ENCODE data around the gene GRID2IP.

The GRID2IP gene

GRCh38 chr7:6536262-6537260, 14.7 kb downstream of the GRID2IP start:
- TF ChIP-seq GATA2 (IDR thresholded peaks at IDR 0.05; ENCODE audit: low read depth, low read length) (no peak), GATA3 (IDR thresholded peaks at IDR 0.05; ENCODE audit: low read depth, low read length) (no peak)

GRCh38 chr7:6533893-6534495, 17.3 kb downstream of the GRID2IP start:
- TF ChIP-seq GATA3 (IDR thresholded peaks at IDR 0.05; ENCODE audit: low read depth, low read length) (no peak), GATA2 (IDR thresholded peaks at IDR 0.05; ENCODE audit: low read depth, low read length) (no peak)

- no peak for TF ChIP-seq GATA2 (IDR thresholded peaks at IDR 0.05; ENCODE audit: low read depth, low read length)
- no peak for TF ChIP-seq GATA3 (IDR thresholded peaks at IDR 0.05; ENCODE audit: low read depth, low read length)
Measured at GRCh38 chr7:6532516-6532915, 18.7 kb downstream of the GRID2IP start.

GRCh38 chr7:6531492-6532279, 19.6 kb downstream of the GRID2IP start:
- TF ChIP-seq GATA3 (IDR thresholded peaks at IDR 0.05; ENCODE audit: low read depth, low read length) (no peak), GATA2 (IDR thresholded peaks at IDR 0.05; ENCODE audit: low read depth, low read length) (no peak)

GRCh38 chr7:6530626-6531491, 20.4 kb downstream of the GRID2IP start:
- TF ChIP-seq GATA2 (IDR thresholded peaks at IDR 0.05; ENCODE audit: low read depth, low read length) (no peak), GATA3 (IDR thresholded peaks at IDR 0.05; ENCODE audit: low read depth, low read length) (no peak)

- no peak for TF ChIP-seq GATA3 (IDR thresholded peaks at IDR 0.05; ENCODE audit: low read depth, low read length)
- no peak for TF ChIP-seq GATA2 (IDR thresholded peaks at IDR 0.05; ENCODE audit: low read depth, low read length)
Measured at GRCh38 chr7:6529643-6530042, 21.6 kb downstream of the GRID2IP start.

GRCh38 chr7:6528401-6529130, 22.7 kb downstream of the GRID2IP start:
- TF ChIP-seq GATA2 (IDR thresholded peaks at IDR 0.05; ENCODE audit: low read depth, low read length) (no peak), GATA3 (IDR thresholded peaks at IDR 0.05; ENCODE audit: low read depth, low read length) (no peak)

GRCh38 chr7:6526997-6527378, 24.3 kb downstream of the GRID2IP start:
- TF ChIP-seq GATA2 (IDR thresholded peaks at IDR 0.05; ENCODE audit: low read depth, low read length) (no peak), GATA3 (IDR thresholded peaks at IDR 0.05; ENCODE audit: low read depth, low read length) (no peak)

GRCh38 chr7:6520163-6520981, 30.9 kb downstream of the GRID2IP start:
- no peak for TF ChIP-seq GATA2 (IDR thresholded peaks at IDR 0.05; ENCODE audit: low read depth, low read length)
- TF ChIP-seq GATA3 (IDR thresholded peaks at IDR 0.05; ENCODE audit: low read depth, low read length): no peak

GRCh38 chr7:6516387-6516983, 34.8 kb downstream of the GRID2IP start:
- TF ChIP-seq GATA3 (IDR thresholded peaks at IDR 0.05; ENCODE audit: low read depth, low read length) (no peak), GATA2 (IDR thresholded peaks at IDR 0.05; ENCODE audit: low read depth, low read length) (no peak)

- TF ChIP-seq GATA3 (IDR thresholded peaks at IDR 0.05; ENCODE audit: low read depth, low read length): no peak
Measured at GRCh38 chr7:6513541-6513940, 37.7 kb downstream of the GRID2IP start.

- TF ChIP-seq GATA3 (IDR thresholded peaks at IDR 0.05; ENCODE audit: low read depth, low read length): no peak
- TF ChIP-seq GATA2 (IDR thresholded peaks at IDR 0.05; ENCODE audit: low read depth, low read length): no peak
Measured at GRCh38 chr7:6512892-6513291, 38.4 kb downstream of the GRID2IP start.

Measured in SH-SY5Y (cell line).